A673 (cell line): ENCODE measurements around the gene CRY2. TPM values are rescaled to one million over a fixed set of nuclear protein-coding genes. Genes with fewer than 3 reads are reported as not detected.

ENCODE experiments used
- BruUV-seq: library from RNA; stranded (reverse); fragments of 400-500 nt; replicated peaks from 2 replicates; lab custom pipeline; 2021; lab: Mats Ljungman, UMichigan
- CTCF ChIA-PET: fragments of 300-600 bp; sonication (Branson Sonifier 250); formaldehyde crosslinking; loops from one replicate; lab custom pipeline; 2022; ENCODE audit warnings: antibody characterized with exemption; lab: Charles Lee
- POLR2A ChIA-PET: fragments of 300-600 bp; sonication (Branson Sonifier 250); formaldehyde crosslinking; loops from one replicate; lab custom pipeline; 2022; ENCODE audit warnings: antibody characterized with exemption; ENCODE audit not compliant: low non-redundant PET; lab: Charles Lee
- DNase-seq: peaks from one replicate; pipeline ENCODE4 v3.0.0-alpha.2; 2015; ENCODE audit warnings: low spot score
- H3K27ac ChIP-seq: fragments of 200-600 bp; sonication (generic); 2 replicates; pipeline ENCODE4 v1.5.1; 2016; ENCODE audit warnings: mixed run types, low read depth, mild to moderate bottlenecking, mixed read lengths, antibody characterized with exemption, low read length; ENCODE audit not compliant: poor library complexity, severe bottlenecking
- H3K27me3 ChIP-seq: fragments of 200-600 bp; sonication (generic); replicated peaks from 2 replicates; pipeline ENCODE4 v1.6.1; 2017; ENCODE audit warnings: mixed run types, low read depth, mild to moderate bottlenecking, mixed read lengths, antibody characterized with exemption, low read length; ENCODE audit not compliant: insufficient read depth, poor library complexity
- H3K36me3 ChIP-seq: fragments of 200-600 bp; sonication (generic); 2 replicates; pipeline ENCODE4 v1.6.1; 2016; ENCODE audit warnings: mixed run types, mild to moderate bottlenecking, mixed read lengths, antibody characterized with exemption, low read length; ENCODE audit not compliant: insufficient read depth, poor library complexity, severe bottlenecking
- H3K4me1 ChIP-seq: fragments of 200-600 bp; sonication (generic); 2 replicates; pipeline ENCODE4 v1.6.1; 2017; ENCODE audit warnings: mixed run types, mild to moderate bottlenecking, mixed read lengths, antibody characterized with exemption, low read length; ENCODE audit not compliant: insufficient read depth, poor library complexity, severe bottlenecking
- H3K4me3 ChIP-seq: fragments of 200-600 bp; sonication (generic); 2 replicates; pipeline ENCODE4 v1.5.1; 2016; ENCODE audit warnings: low read depth, mixed run types, mild to moderate bottlenecking, mixed read lengths, low read length; ENCODE audit not compliant: poor library complexity, severe bottlenecking
- H3K9me3 ChIP-seq: fragments of 200-600 bp; sonication (generic); 2 replicates; pipeline ENCODE4 v1.6.1; 2016; ENCODE audit warnings: mixed run types, low read depth, mild to moderate bottlenecking, mixed read lengths, antibody characterized with exemption, low read length; ENCODE audit not compliant: poor library complexity, severe bottlenecking
- EZH2 ChIP-seq: fragments of 200-600 bp; sonication (generic); IDR thresholded peaks from 2 replicates; pipeline ENCODE4 v1.6.1; 2017; ENCODE audit warnings: borderline replicate concordance, low read depth, mild to moderate bottlenecking, mixed read lengths, antibody characterized with exemption, low read length; ENCODE audit not compliant: poor library complexity, severe bottlenecking
- intact Hi-C: fragments of 100-400 bp; cut with micrococcal nuclease; formaldehyde crosslinking; loops from one replicate; pipeline ENCODE4 v1.10.0; 2022; ENCODE audit not compliant: unreplicated experiment
- total RNA-seq: library from RNA; stranded (reverse); gene quantifications from 2 replicates; pipeline ENCODE4 v1.2.3, GENCODE V29; 2021
- TF ChIP-seq, protein P1 (sequence below): fragments of 300-800, 200-600 bp; sonication (generic); conservative IDR thresholded peaks from 2 replicates; pipeline ENCODE4 v1.5.1; 2017; ENCODE audit warnings: low read depth, mild to moderate bottlenecking, antibody characterized with exemption, low read length, moderate library complexity, mixed read lengths

Gene CRY2
- total RNA-seq, 1 experiment from 2014 or later, result 46.4 TPM

DNA sequence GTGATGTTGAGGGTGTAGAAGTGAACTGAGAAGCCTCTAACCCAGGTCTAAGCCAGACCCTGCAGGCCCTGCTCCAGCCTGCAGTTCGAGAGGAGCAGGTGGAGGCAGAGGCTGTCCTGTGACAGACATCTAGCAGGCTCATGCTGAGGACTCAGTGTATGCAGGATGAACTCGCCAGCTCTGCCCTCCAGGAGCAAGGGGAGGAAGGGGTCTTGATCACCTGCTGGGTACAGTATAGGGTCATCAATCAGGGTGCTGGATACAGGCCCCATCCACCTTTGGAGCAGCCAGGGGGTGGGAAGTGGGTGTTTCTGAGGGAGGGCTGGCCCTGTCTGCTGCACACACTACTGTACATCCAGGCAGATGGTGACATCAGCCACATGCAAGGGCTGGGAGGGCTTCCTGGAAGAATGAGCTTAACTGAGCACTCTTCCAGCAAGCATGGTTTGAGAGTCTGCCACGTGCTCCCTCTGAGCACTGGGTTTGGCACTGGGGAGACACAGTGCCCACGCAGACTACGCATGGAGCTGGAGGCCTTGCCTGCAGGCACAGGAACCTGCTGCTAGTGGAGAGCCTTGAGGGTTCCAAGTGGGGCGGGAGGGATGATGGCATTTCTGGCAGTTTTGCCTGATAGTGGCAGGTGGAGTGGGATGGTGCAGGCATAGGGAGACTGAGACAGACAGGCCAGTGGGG lies 47.4 kb downstream of the CRY2 start:
- intact Hi-C loops, result no loop called here
- peaks cover 16% of the 10 kb centered on the region for H3K4me1 ChIP-seq

GRCh38 chr11:45895553-45896259 lies 48.4 kb downstream of the CRY2 start:
- Histone ChIP-seq H3K27me3 (no peaks in the 10 kb centered on the region), H3K27ac (no peak overlapping the region), H3K36me3 (no peaks in the 10 kb centered on the region), H3K4me3 (no peak overlapping the region), H3K4me1 (peaks cover 21% of the 10 kb centered on the region), H3K9me3 (no peaks in the 10 kb centered on the region)
- BruUV-seq, result no TSS peak
- POLR2A ChIA-PET, result interaction anchor here (0.5 kb wide), 1 partner anchor 121 kb away, joined by 5 read pairs; no protein-coding TSS in a partner anchor
- intact Hi-C loops, result no loop called here
- DNase-seq, result no peak
- CTCF ChIA-PET, result no interaction called here
- TF ChIP-seq, protein P1, sequence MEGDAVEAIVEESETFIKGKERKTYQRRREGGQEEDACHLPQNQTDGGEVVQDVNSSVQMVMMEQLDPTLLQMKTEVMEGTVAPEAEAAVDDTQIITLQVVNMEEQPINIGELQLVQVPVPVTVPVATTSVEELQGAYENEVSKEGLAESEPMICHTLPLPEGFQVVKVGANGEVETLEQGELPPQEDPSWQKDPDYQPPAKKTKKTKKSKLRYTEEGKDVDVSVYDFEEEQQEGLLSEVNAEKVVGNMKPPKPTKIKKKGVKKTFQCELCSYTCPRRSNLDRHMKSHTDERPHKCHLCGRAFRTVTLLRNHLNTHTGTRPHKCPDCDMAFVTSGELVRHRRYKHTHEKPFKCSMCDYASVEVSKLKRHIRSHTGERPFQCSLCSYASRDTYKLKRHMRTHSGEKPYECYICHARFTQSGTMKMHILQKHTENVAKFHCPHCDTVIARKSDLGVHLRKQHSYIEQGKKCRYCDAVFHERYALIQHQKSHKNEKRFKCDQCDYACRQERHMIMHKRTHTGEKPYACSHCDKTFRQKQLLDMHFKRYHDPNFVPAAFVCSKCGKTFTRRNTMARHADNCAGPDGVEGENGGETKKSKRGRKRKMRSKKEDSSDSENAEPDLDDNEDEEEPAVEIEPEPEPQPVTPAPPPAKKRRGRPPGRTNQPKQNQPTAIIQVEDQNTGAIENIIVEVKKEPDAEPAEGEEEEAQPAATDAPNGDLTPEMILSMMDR, result no peak
- no peak for TF ChIP-seq EZH2

More for the DNA sequence above, 47.4 kb downstream of the CRY2 start:
- ChIA-PET CTCF (no interaction called here), POLR2A (no interaction called here)
- no peaks in the 10 kb centered on the region for H3K9me3 ChIP-seq
- no peak overlapping the region for H3K4me3 ChIP-seq
- DNase-seq, result no peak
- no peak overlapping the region for H3K27ac ChIP-seq
- BruUV-seq, result no TSS peak
- H3K36me3 ChIP-seq, result no peaks in the 10 kb centered on the region
- no peak for TF ChIP-seq EZH2
- TF ChIP-seq, protein P1, result no peak
- no peaks in the 10 kb centered on the region for H3K27me3 ChIP-seq

GRCh38 chr11:45896422-45896984 lies 49.2 kb downstream of the CRY2 start:
- CTCF ChIA-PET, result no interaction called here
- DNase-seq, result peak; percentile 51
- H3K27ac ChIP-seq, result no peak overlapping the region
- no peaks in the 10 kb centered on the region for H3K27me3 ChIP-seq
- H3K9me3 ChIP-seq, result no peaks in the 10 kb centered on the region
- intact Hi-C loops, result no loop called here
- TF ChIP-seq, protein P1, result no peak
- no peak for TF ChIP-seq EZH2
- no peak overlapping the region for H3K4me3 ChIP-seq
- BruUV-seq, result no TSS peak
- no peaks in the 10 kb centered on the region for H3K36me3 ChIP-seq
- peaks cover 26% of the 10 kb centered on the region for H3K4me1 ChIP-seq
- POLR2A ChIA-PET, result interaction anchor here (0.5 kb wide), 1 partner anchor 121 kb away, joined by 5 read pairs; no protein-coding TSS in a partner anchor
